Keratinocyte (primary cell): Measurements from ENCODE around the gene SST. TPM values are rescaled to one million over a fixed set of nuclear protein-coding genes. Genes with fewer than 3 reads are reported as not detected.

Source experiments
- DNase-seq: peaks from one replicate; pipeline ENCODE4 v3.0.0-alpha.2; 2011; ENCODE audit warnings: low read depth, missing footprints, low spot score
- FAIRE-seq: peaks from 2 replicates; lab custom pipeline; 2011; peaks lifted over from hg19 to GRCh38; lab: Jason Lieb, UNC
- H2AFZ ChIP-seq: 2 replicates; pipeline ENCODE4 v1.6.0; 2012; ENCODE audit warnings: low read length, control low read depth, inconsistent platforms; ENCODE audit not compliant: control insufficient read depth
- H3K27ac ChIP-seq: 2 replicates; pipeline ENCODE4 v1.5.1; 2011; ENCODE audit warnings: low read length; ENCODE audit not compliant: control insufficient read depth, insufficient read depth
- H3K27me3 ChIP-seq: 3 replicates; pipeline ENCODE4 v1.6.0; 2011; ENCODE audit warnings: low read length; ENCODE audit not compliant: control insufficient read depth, insufficient read depth; ENCODE audit errors: extremely low read depth
- H3K36me3 ChIP-seq, 2 experiments: 2 replicates in 1 of 2; 3 replicates in 1 of 2; pipeline ENCODE4 v1.5.1; 2011; ENCODE audit warnings: low read length in 2 of 2, mild to moderate bottlenecking in 1 of 2; ENCODE audit not compliant: control insufficient read depth in 2 of 2, insufficient read depth in 2 of 2; ENCODE audit errors: extremely low read depth in 1 of 2
- H3K4me1 ChIP-seq: 3 replicates; pipeline ENCODE4 v1.5.1; 2011; ENCODE audit warnings: low read length; ENCODE audit not compliant: control insufficient read depth, insufficient read depth; ENCODE audit errors: extremely low read depth
- H3K4me2 ChIP-seq: 3 replicates; pipeline ENCODE4 v1.6.0; 2011; ENCODE audit warnings: low read depth, low read length; ENCODE audit not compliant: control insufficient read depth, insufficient read depth; ENCODE audit errors: extremely low read depth
- H3K4me3 ChIP-seq, 3 experiments: fragments of 200-600 bp in 1 of 3; sonication (generic) in 1 of 3; 2 replicates in 2 of 3; 3 replicates in 1 of 3; pipeline ENCODE4 v1.5.1; 2011 to 2016; ENCODE audit warnings: low read length in 3 of 3, mild to moderate bottlenecking in 3 of 3, control low read depth in 2 of 3, inconsistent platforms in 1 of 3, low read depth in 1 of 3, mixed read lengths in 1 of 3, mixed run types in 1 of 3, moderate library complexity in 1 of 3; ENCODE audit not compliant: control insufficient read depth in 2 of 3, insufficient read depth in 2 of 3; ENCODE audit errors: extremely low read depth in 1 of 3
- H3K79me2 ChIP-seq: 2 replicates; pipeline ENCODE4 v1.6.0; 2012; ENCODE audit warnings: low read length; ENCODE audit not compliant: control insufficient read depth, insufficient read depth
- H3K9ac ChIP-seq: 3 replicates; pipeline ENCODE4 v1.6.0; 2011; ENCODE audit warnings: low read length; ENCODE audit not compliant: control insufficient read depth, insufficient read depth; ENCODE audit errors: extremely low read depth
- H3K9me1 ChIP-seq: 3 replicates; pipeline ENCODE4 v1.6.0; 2011; ENCODE audit warnings: low read length; ENCODE audit not compliant: control insufficient read depth, insufficient read depth; ENCODE audit errors: extremely low read depth
- H3K9me3 ChIP-seq: 2 replicates; pipeline ENCODE4 v1.5.1; 2012; ENCODE audit warnings: low read depth, low read length; ENCODE audit not compliant: control insufficient read depth
- H4K20me1 ChIP-seq: 3 replicates; pipeline ENCODE4 v1.6.0; 2011; ENCODE audit warnings: low read length; ENCODE audit not compliant: control insufficient read depth, insufficient read depth; ENCODE audit errors: extremely low read depth
- CTCF ChIP-seq, 3 experiments: IDR thresholded peaks in 1 of 3; conservative IDR thresholded peaks in 1 of 3; optimal IDR thresholded peaks in 1 of 3; 2 replicates in 2 of 3; 3 replicates in 1 of 3; pipeline versions ENCODE3 to v1.5.1; 2011; ENCODE audit warnings: low read length in 3 of 3, mild to moderate bottlenecking in 3 of 3, moderate library complexity in 2 of 3, control low read depth in 1 of 3, inconsistent platforms in 1 of 3; ENCODE audit not compliant: insufficient read depth in 2 of 3; ENCODE audit errors: extremely low read depth in 1 of 3
- EZH2 ChIP-seq: IDR thresholded peaks from one replicate; pipeline ENCODE4 v1.6.1; 2012; ENCODE audit warnings: inconsistent platforms, mild to moderate bottlenecking, low read length, moderate library complexity
- dilution Hi-C: fragments of 300-500 bp; cut with MboI; formaldehyde crosslinking; loops from one replicate; pipeline ENCODE4 v1.7.0; 2020; ENCODE audit warnings: low sequenced_read_pairs; ENCODE audit not compliant: extremely low pct_ligation_motif_present
- polyA plus RNA-seq, 5 experiments: library from polyadenylated mRNA; depleted of rRNA in 3 of 5; stranded (reverse) in 3 of 5; stranded (forward) in 1 of 5; unstranded in 1 of 5; fragments of >200 nt; gene quantifications; 1 replicate in 1 of 5; 2 replicates in 3 of 5; 3 replicates in 1 of 5; pipeline versions ENCODE4 v1.2.1 to v1.2.3, GENCODE V29; 2011 to 2012; ENCODE audit warnings: missing spikeins in 2 of 5, low read depth in 1 of 5, low replicate concordance in 1 of 5

Gene SST
- polyA plus RNA-seq, 1 donor (not counting 4 experiments of a cell fraction or from before 2014, with no cell fraction given) = not detected

DNA sequence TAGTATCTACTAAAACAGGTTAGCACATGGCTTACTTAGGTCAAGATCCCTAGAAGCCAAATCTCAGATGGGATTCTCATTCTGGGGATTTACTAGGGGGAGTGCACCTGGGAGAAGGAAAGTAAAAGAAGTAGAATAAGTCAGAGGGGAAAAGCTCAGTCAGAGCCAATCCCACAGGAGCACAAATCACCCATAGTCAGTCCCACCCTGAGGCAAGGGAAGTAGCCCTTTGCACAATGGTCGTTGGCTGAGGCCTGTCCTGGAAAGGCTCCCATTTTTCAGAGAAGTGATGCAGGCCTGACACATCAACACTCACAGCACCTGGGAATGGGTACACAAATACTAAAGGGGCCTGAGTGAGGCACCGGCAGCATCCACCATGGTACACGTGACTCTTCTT lies 39.8 kb downstream of the SST start:
- DNase-seq = no peak
- dilution Hi-C loops = no loop called here
- Histone ChIP-seq H3K36me3 (no peaks in the 10 kb centered on the region), H3K27ac (no peak overlapping the region), H2AFZ (no peak overlapping the region), H3K4me2 (no peak overlapping the region), H3K79me2 (no peaks in the 10 kb centered on the region), H3K27me3 (no peaks in the 10 kb centered on the region), H3K4me1 (no peaks in the 10 kb centered on the region), H3K9me1 (no peaks in the 10 kb centered on the region), H4K20me1 (no peaks in the 10 kb centered on the region), H3K9ac (no peak overlapping the region), H3K9me3 (no peaks in the 10 kb centered on the region), H3K4me3 (no peak overlapping the region)
- no peak for FAIRE-seq
- TF ChIP-seq CTCF (optimal IDR thresholded peaks at IDR 0.05 in 1 of 3, IDR thresholded peaks at IDR 0.05 in 1 of 3, conservative IDR thresholded peaks at IDR 0.05 in 1 of 3; ENCODE audit: extremely low read depth in 1 of 3, insufficient read depth in 2 of 3, low read length in 3 of 3) (no peak), EZH2 (no peak)

GRCh38 chr3:187629711-187630110 lies 40.5 kb downstream of the SST start:
- H3K36me3 ChIP-seq = no peaks in the 10 kb centered on the region
- dilution Hi-C loops = no loop called here
- H3K4me2 ChIP-seq = no peak overlapping the region
- H4K20me1 ChIP-seq = no peaks in the 10 kb centered on the region
- H3K9ac ChIP-seq = no peak overlapping the region
- no peaks in the 10 kb centered on the region for H3K4me1 ChIP-seq
- no peak overlapping the region for H3K4me3 ChIP-seq
- H3K79me2 ChIP-seq = no peaks in the 10 kb centered on the region
- FAIRE-seq (no peak), DNase-seq (no peak)
- H3K27me3 ChIP-seq = no peaks in the 10 kb centered on the region
- H3K27ac ChIP-seq = no peak overlapping the region
- H3K9me1 ChIP-seq = no peaks in the 10 kb centered on the region
- H3K9me3 ChIP-seq = no peaks in the 10 kb centered on the region
- TF ChIP-seq EZH2 = no peak
- TF ChIP-seq CTCF (optimal IDR thresholded peaks at IDR 0.05 in 1 of 3, IDR thresholded peaks at IDR 0.05 in 1 of 3, conservative IDR thresholded peaks at IDR 0.05 in 1 of 3; ENCODE audit: extremely low read depth in 1 of 3, insufficient read depth in 2 of 3, low read length in 3 of 3) = no peak
- H2AFZ ChIP-seq = no peak overlapping the region
